Type B pancreatic cell (in vitro differentiated cells): ENCODE data around the gene PRLH. TPM values are rescaled to one million over a fixed set of nuclear protein-coding genes. Genes with fewer than 3 reads are reported as not detected.
A peak's percentile ranks its signal among the peaks of the same experiment; 100 is the strongest.

Experiments
- DNase-seq: peaks from one replicate; pipeline ENCODE4 v3.0.0; 2021; ENCODE audit warnings: mixed read lengths; ENCODE audit not compliant: unreplicated experiment; ENCODE audit errors: extremely low spot score
- H3K27ac Mint-ChIP-seq: 2 replicates; pipeline ENCODE4 v1.8.0; 2021; ENCODE audit warnings: mild to moderate bottlenecking, mixed read lengths
- H3K27me3 Mint-ChIP-seq: 2 replicates; pipeline ENCODE4 v1.8.0; 2021; ENCODE audit warnings: mixed read lengths
- H3K36me3 Mint-ChIP-seq: 2 replicates; pipeline ENCODE4 v1.8.0; 2021; ENCODE audit warnings: mixed read lengths
- H3K4me1 Mint-ChIP-seq: one replicate; pipeline ENCODE4 v1.8.0; 2021; ENCODE audit warnings: mixed read lengths; ENCODE audit not compliant: unreplicated experiment
- H3K4me3 Mint-ChIP-seq: 2 replicates; pipeline ENCODE4 v1.8.0; 2021; ENCODE audit warnings: mild to moderate bottlenecking, mixed read lengths
- H3K9me3 Mint-ChIP-seq: 2 replicates; pipeline ENCODE4 v1.8.0; 2021; ENCODE audit warnings: mixed read lengths
- CTCF ChIP-seq: fragments of 200-600 bp; sonication (generic); conservative IDR thresholded peaks from 2 replicates; pipeline ENCODE4 v1.5.0; 2021; ENCODE audit warnings: antibody characterized with exemption, mild to moderate bottlenecking
- total RNA-seq: library from RNA; stranded (reverse); gene quantifications from 2 replicates; pipeline ENCODE4 v1.2.1, GENCODE V29; 2021; ENCODE audit warnings: low replicate concordance

Gene PRLH
- total RNA-seq, 1 donor from 2014 or later, result not detected

- TF ChIP-seq CTCF, result no peak
- H3K27ac Mint-ChIP-seq, result no peak overlapping the region
These were observed 15.0 kb downstream of the PRLH start for GRCh38 chr2:237581326-237581725.

GRCh38 chr2:237581751-237582746, 15.7 kb downstream of the PRLH start:
- Mint-ChIP-seq H3K9me3 (no peaks in the 10 kb centered on the region), H3K36me3 (no peaks in the 10 kb centered on the region), H3K27me3 (no peaks in the 10 kb centered on the region), H3K27ac (no peak overlapping the region), H3K4me3 (no peak overlapping the region), H3K4me1 (no peaks in the 10 kb centered on the region)
- peak; percentile 63 for TF ChIP-seq CTCF
- no peak for DNase-seq

More at GRCh38 chr2:237581326-237581725, 15.0 kb downstream of the PRLH start:
- no peaks in the 10 kb centered on the region for H3K27me3 Mint-ChIP-seq
- H3K36me3 Mint-ChIP-seq, result no peaks in the 10 kb centered on the region
- no peak for DNase-seq
- H3K4me1 Mint-ChIP-seq, result no peaks in the 10 kb centered on the region
- H3K9me3 Mint-ChIP-seq, result no peaks in the 10 kb centered on the region
- H3K4me3 Mint-ChIP-seq, result no peak overlapping the region

GRCh38 chr2:237583385-237584295, 17.3 kb downstream of the PRLH start:
- Mint-ChIP-seq H3K36me3 (no peaks in the 10 kb centered on the region), H3K9me3 (peaks cover 5% of the 10 kb centered on the region), H3K27ac (no peak overlapping the region), H3K4me3 (no peak overlapping the region), H3K27me3 (no peaks in the 10 kb centered on the region), H3K4me1 (no peaks in the 10 kb centered on the region)
- no peak for TF ChIP-seq CTCF
- no peak for DNase-seq

GRCh38 chr2:237585590-237586221, 19.3 kb downstream of the PRLH start:
- Mint-ChIP-seq H3K9me3 (peaks cover 5% of the 10 kb centered on the region), H3K36me3 (no peaks in the 10 kb centered on the region), H3K27me3 (no peaks in the 10 kb centered on the region), H3K4me3 (no peak overlapping the region), H3K27ac (no peak overlapping the region), H3K4me1 (peaks cover 6% of the 10 kb centered on the region)
- no peak for TF ChIP-seq CTCF
- no peak for DNase-seq

- no peak for TF ChIP-seq CTCF
- Mint-ChIP-seq H3K36me3 (no peaks in the 10 kb centered on the region), H3K9me3 (peaks cover 5% of the 10 kb centered on the region), H3K27me3 (no peaks in the 10 kb centered on the region), H3K27ac (no peak overlapping the region), H3K4me3 (no peak overlapping the region), H3K4me1 (peaks cover 10% of the 10 kb centered on the region)
- no peak for DNase-seq
These were observed 21.8 kb downstream of the PRLH start for GRCh38 chr2:237588044-237588696.
